Ishikawa (cell line): ENCODE data around the gene TRUB2.

Experiments used
- EP300 ChIP-seq: IDR thresholded peaks from 2 replicates; pipeline ENCODE4 v1.6.1; 2012; ENCODE audit warnings: borderline replicate concordance
- FOXM1 ChIP-seq: IDR thresholded peaks from 2 replicates; pipeline ENCODE4 v1.6.1; 2012; ENCODE audit warnings: low read depth, borderline replicate concordance
- REST ChIP-seq: IDR thresholded peaks from 2 replicates; pipeline ENCODE4 v1.6.1; 2012; ENCODE audit warnings: low read depth, mild to moderate bottlenecking
- TAF1 ChIP-seq: IDR thresholded peaks from 2 replicates; pipeline ENCODE4 v1.6.1; 2012; ENCODE audit warnings: low read depth, mild to moderate bottlenecking
- YY1 ChIP-seq: IDR thresholded peaks from 2 replicates; pipeline ENCODE4 v1.6.1; 2012; ENCODE audit warnings: low read depth
- TF ChIP-seq, protein P1 (sequence below): IDR thresholded peaks from 2 replicates; pipeline ENCODE4 v1.6.1; 2012

- TF ChIP-seq YY1 (no peak), FOXM1 (no peak), REST (no peak), EP300 (no peak), TAF1 (no peak)
- TF ChIP-seq, protein P1, sequence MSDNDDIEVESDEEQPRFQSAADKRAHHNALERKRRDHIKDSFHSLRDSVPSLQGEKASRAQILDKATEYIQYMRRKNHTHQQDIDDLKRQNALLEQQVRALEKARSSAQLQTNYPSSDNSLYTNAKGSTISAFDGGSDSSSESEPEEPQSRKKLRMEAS, result no peak
Measured at GRCh38 chr9:128298535-128299482, 23.4 kb downstream of the TRUB2 start.
